ENCODE measurements around the gene THBS4.

THBS4 gene

GRCh38 chr5:80034962-80035821 lies at the start of gene THBS4:
THBS4 (plus strand) TSS chr5:80035348; CDS start chr5:80035538, 190 bp downstream.
- Histone ChIP-seq H3K9me3 (ENCODE audit: control insufficient read depth, insufficient read depth, low read depth, low read length) (no peaks in the 10 kb centered on the region), H3K4me1 (ENCODE audit: control insufficient read depth, insufficient read depth, low read length) (no peaks in the 10 kb centered on the region), H3K27ac (ENCODE audit: extremely low read depth, low read depth, low read length) (no peak within 1 kb of the TSS), H3K36me3 (ENCODE audit: control insufficient read depth in 2 of 2, insufficient read depth in 1 of 2, low read length in 2 of 2) (no peaks in the 10 kb centered on the region), H3K4me3 (ENCODE audit: low read depth, low read length) (peak within 1 kb of the TSS; percentile 25)
- CTCF ChIA-PET = interaction anchor here (1.5 kb wide), 1 partner anchor 48 kb away, joined by 5 read pairs; no protein-coding TSS in a partner anchor
- TF ChIP-seq ZBTB48 (tag by site-specific recombination; IDR thresholded peaks at IDR 0.05) (no peak), PRDM1 (tag by site-specific recombination; IDR thresholded peaks at IDR 0.05) (peak; percentile 84), SP3 (tag by site-specific recombination; IDR thresholded peaks at IDR 0.05) (no peak), ZNF792 (tag by site-specific recombination; IDR thresholded peaks at IDR 0.05) (no peak), ZNF223 (tag by site-specific recombination; IDR thresholded peaks at IDR 0.05) (no peak), ZNF366 (tag by site-specific recombination; conservative IDR thresholded peaks at IDR 0.05) (no peak), ZNF354C (tag by site-specific recombination; IDR thresholded peaks at IDR 0.05; ENCODE audit: borderline replicate concordance, low read depth) (no peak), ZNF501 (tag by site-specific recombination; IDR thresholded peaks at IDR 0.05) (no peak)
- POLR2A ChIA-PET = no interaction called here

- ChIA-PET CTCF (no interaction called here), POLR2A (no interaction called here)
- TF ChIP-seq ZNF747 (tag by site-specific recombination; IDR thresholded peaks at IDR 0.05) = no peak
- peak; percentile 91 for TF ChIP-seq SCRT2 (tag by site-specific recombination; IDR thresholded peaks at IDR 0.05)
- H3K36me3 ChIP-seq (ENCODE audit: control insufficient read depth in 2 of 2, insufficient read depth in 1 of 2, low read length in 2 of 2) = peaks cover 47 to 73% of the 10 kb centered on the region in 2 experiments
- H3K4me1 ChIP-seq (ENCODE audit: control insufficient read depth, insufficient read depth, low read length) = peaks cover 5% of the 10 kb centered on the region; the same call in 1 of the 2 replicates
- H3K9me3 ChIP-seq (ENCODE audit: control insufficient read depth, insufficient read depth, low read depth, low read length) = no peaks in the 10 kb centered on the region
- H3K4me3 ChIP-seq (ENCODE audit: low read depth, low read length) = no peak overlapping the region
- no peak overlapping the region for H3K27ac ChIP-seq (ENCODE audit: extremely low read depth, low read depth, low read length)
Measured at GRCh38 chr5:79986260-79986659, 48.9 kb upstream of the THBS4 start.

GRCh38 chr5:79990205-79990597 lies 44.9 kb upstream of the THBS4 start:
- Histone ChIP-seq H3K9me3 (ENCODE audit: control insufficient read depth, insufficient read depth, low read depth, low read length) (no peaks in the 10 kb centered on the region), H3K4me1 (ENCODE audit: control insufficient read depth, insufficient read depth, low read length) (peaks cover 10% of the 10 kb centered on the region), H3K27ac (ENCODE audit: extremely low read depth, low read depth, low read length) (peak overlapping the region; percentile 89; the same call in 1 of the 2 replicates), H3K36me3 (ENCODE audit: control insufficient read depth in 2 of 2, insufficient read depth in 1 of 2, low read length in 2 of 2) (peaks cover 16 to 37% of the 10 kb centered on the region in 2 experiments), H3K4me3 (ENCODE audit: low read depth, low read length) (peak overlapping the region; percentile 70)
- CTCF ChIA-PET = interaction anchor here (0.6 to 1.9 kb wide), 3 partner anchors 56 to 103 kb away, joined by 3 to 7 read pairs (median 4); no protein-coding TSS in a partner anchor
- POLR2A ChIA-PET = interaction anchor here (1.3 to 1.5 kb wide), 2 partner anchors 22 to 266 kb away, joined by 3 read pairs; partner anchors contain the start of gene SERINC5
- TF ChIP-seq KLF16 (tag by site-specific recombination; IDR thresholded peaks at IDR 0.05) = no peak
- TF ChIP-seq ZNF830 (tag by site-specific recombination; IDR thresholded peaks at IDR 0.05; ENCODE audit: low read depth) = no peak
- TF ChIP-seq ZNF426 (tag by site-specific recombination; IDR thresholded peaks at IDR 0.05) = no peak
- TF ChIP-seq MYNN (tag by site-specific recombination; IDR thresholded peaks at IDR 0.05; ENCODE audit: borderline replicate concordance) = no peak
- no peak for TF ChIP-seq ZNF529 (tag by site-specific recombination; IDR thresholded peaks at IDR 0.05; ENCODE audit: insufficient replicate concordance)
- no peak for TF ChIP-seq ZNF350 (tag by site-specific recombination; IDR thresholded peaks at IDR 0.05)
- no peak for TF ChIP-seq TRIM28 (IDR thresholded peaks at IDR 0.05; ENCODE audit: borderline replicate concordance, low read length)
- no peak for TF ChIP-seq ZNF791 (tag by site-specific recombination; IDR thresholded peaks at IDR 0.05)
- TF ChIP-seq ZNF580 (tag by site-specific recombination; IDR thresholded peaks at IDR 0.05) = no peak
- no peak for TF ChIP-seq ZNF555 (tag by site-specific recombination; conservative IDR thresholded peaks at IDR 0.05)
- no peak for TF ChIP-seq ZNF214 (tag by site-specific recombination; IDR thresholded peaks at IDR 0.05; ENCODE audit: borderline replicate concordance)
- TF ChIP-seq ZNF19 (tag by site-specific recombination; IDR thresholded peaks at IDR 0.05; ENCODE audit: low read depth) = no peak
- TF ChIP-seq ZNF174 (tag by site-specific recombination; IDR thresholded peaks at IDR 0.05) = no peak
- TF ChIP-seq ZNF571 (tag by site-specific recombination; IDR thresholded peaks at IDR 0.05) = no peak
- TF ChIP-seq ZNF280D (tag by site-specific recombination; IDR thresholded peaks at IDR 0.05) = no peak

Data from HEK293 (cell line).